H1 (cell line): ENCODE results near the gene PLEKHS1. TPM values are rescaled to one million over a fixed set of nuclear protein-coding genes. Genes with fewer than 3 reads are reported as not detected.

Source experiments
- CTCF ChIA-PET: fragments of 300-600 bp; sonication (Branson Sonifier 250); formaldehyde crosslinking; loops from one replicate; lab custom pipeline; 2021; ENCODE audit not compliant: partially characterized antibody; lab: Charles Lee
- POLR2A ChIA-PET: fragments of 300-600 bp; sonication (Branson Sonifier 250); formaldehyde crosslinking; loops from one replicate; lab custom pipeline; 2021; ENCODE audit warnings: inconsistent platforms; ENCODE audit not compliant: partially characterized antibody; lab: Charles Lee
- DNase-seq, 2 experiments: peaks; one replicate each; pipeline versions ENCODE4 v3.0.0 to v3.0.0-alpha.2; 2010 to 2022; ENCODE audit warnings: low spot score in 2 of 2, low read depth in 1 of 2, mixed read lengths in 1 of 2
- FAIRE-seq: peaks from 2 replicates; lab custom pipeline; 2011; peaks lifted over from hg19 to GRCh38; lab: Jason Lieb, UNC
- H2AFZ ChIP-seq: 2 replicates; pipeline ENCODE4 v1.8.1; 2012; ENCODE audit warnings: low read length, inconsistent platforms
- H2AK5ac ChIP-seq: 2 replicates; pipeline ENCODE4 v1.6.1; 2013; ENCODE audit warnings: low read depth, low read length
- H2BK120ac ChIP-seq: replicated peaks from 2 replicates; pipeline ENCODE3; 2013; ENCODE audit warnings: low read depth, low read length, inconsistent platforms
- H2BK12ac ChIP-seq: 2 replicates; pipeline ENCODE4 v1.6.1; 2013; ENCODE audit warnings: low read depth, low read length
- H2BK15ac ChIP-seq: 2 replicates; pipeline ENCODE4 v1.6.1; 2013; ENCODE audit warnings: low read length
- H2BK20ac ChIP-seq: 2 replicates; pipeline ENCODE4 v1.6.1; 2013; ENCODE audit warnings: low read length
- H2BK5ac ChIP-seq: 2 replicates; pipeline ENCODE4 v1.6.1; 2013; ENCODE audit warnings: low read depth, low read length
- H3K14ac ChIP-seq: 2 replicates; pipeline ENCODE4 v1.6.1; 2013; ENCODE audit warnings: inconsistent platforms; ENCODE audit not compliant: insufficient read length
- H3K18ac ChIP-seq: 2 replicates; pipeline ENCODE4 v1.6.1; 2013; ENCODE audit warnings: low read length; ENCODE audit errors: extremely low read depth
- H3K23ac ChIP-seq: 2 replicates; pipeline ENCODE4 v1.6.1; 2013; ENCODE audit warnings: inconsistent platforms; ENCODE audit not compliant: insufficient read length
- H3K23me2 ChIP-seq: 2 replicates; pipeline ENCODE4 v1.6.1; 2013; ENCODE audit warnings: low read depth, low read length
- H3K27ac ChIP-seq: 2 replicates; pipeline ENCODE4 v1.6.1; 2011; ENCODE audit warnings: low read depth, low read length, inconsistent platforms
- H3K27me3 ChIP-seq, 4 experiments: replicated peaks in 1 of 4; 1 replicate in 1 of 4; 2 replicates in 3 of 4; pipeline versions ENCODE4 v1.6.1 to v1.8.1; 2011 to 2013; ENCODE audit warnings: low read length in 3 of 4, mild to moderate bottlenecking in 3 of 4, inconsistent platforms in 2 of 4, mixed read lengths in 2 of 4, moderate library complexity in 1 of 4; ENCODE audit not compliant: control insufficient read depth in 3 of 4, insufficient read depth in 3 of 4; ENCODE audit errors: extremely low read depth in 1 of 4
- H3K36me3 ChIP-seq, 4 experiments: 2 replicates each; pipeline versions ENCODE4 v1.6.1 to v1.8.1; 2011 to 2013; ENCODE audit warnings: mild to moderate bottlenecking in 4 of 4, low read length in 3 of 4, moderate library complexity in 2 of 4, control low read depth in 1 of 4, inconsistent platforms in 1 of 4; ENCODE audit not compliant: insufficient read depth in 4 of 4, control insufficient read depth in 2 of 4
- H3K4ac ChIP-seq: replicated peaks from 2 replicates; pipeline ENCODE3; 2013; ENCODE audit warnings: low read length, low read depth, mixed read lengths, inconsistent platforms; ENCODE audit not compliant: insufficient read length
- H3K4me1 ChIP-seq, 4 experiments: replicated peaks in 1 of 4; 1 replicate in 1 of 4; 2 replicates in 3 of 4; pipeline versions ENCODE4 v1.6.1 to v1.8.1; 2011 to 2013; ENCODE audit warnings: low read length in 3 of 4, inconsistent platforms in 2 of 4, mixed read lengths in 1 of 4; ENCODE audit not compliant: insufficient read depth in 4 of 4, control insufficient read depth in 3 of 4
- H3K4me2 ChIP-seq, 2 experiments: 2 replicates each; pipeline versions ENCODE4 v1.6.1 to v1.8.1; 2011 to 2013; ENCODE audit warnings: low read depth in 2 of 2, low read length in 2 of 2, control low read depth in 1 of 2, inconsistent platforms in 1 of 2, mild to moderate bottlenecking in 1 of 2; ENCODE audit not compliant: insufficient read depth in 1 of 2
- H3K4me3 ChIP-seq, 4 experiments: fragments of 200-600, 300-600 bp in 1 of 4; sonication (generic), shearing (Covaris generic), sonication (Bioruptor Twin) in 1 of 4; 2 replicates each; pipeline versions ENCODE4 v1.5.1 to v1.8.1; 2011 to 2016; ENCODE audit warnings: low read length in 4 of 4, low read depth in 3 of 4, control low read depth in 2 of 4, inconsistent platforms in 2 of 4, mild to moderate bottlenecking in 2 of 4, mixed read lengths in 1 of 4, moderate library complexity in 1 of 4; ENCODE audit not compliant: insufficient read depth in 2 of 4; ENCODE audit errors: extremely low read depth in 1 of 4
- H3K56ac ChIP-seq: replicated peaks from 2 replicates; pipeline ENCODE3; 2013; ENCODE audit warnings: low read depth, mild to moderate bottlenecking, mixed read lengths, low read length, inconsistent platforms; ENCODE audit not compliant: insufficient read length
- H3K79me1 ChIP-seq: 2 replicates; pipeline ENCODE4 v1.6.1; 2013; ENCODE audit warnings: low read depth, low read length, control low read depth
- H3K79me2 ChIP-seq, 2 experiments: 2 replicates each; pipeline versions ENCODE4 v1.6.1 to v1.8.1; 2012 to 2013; ENCODE audit warnings: low read length in 2 of 2, mild to moderate bottlenecking in 2 of 2, inconsistent platforms in 1 of 2; ENCODE audit not compliant: insufficient read depth in 2 of 2, control insufficient read depth in 1 of 2
- H3K9ac ChIP-seq, 4 experiments: replicated peaks in 1 of 4; 1 replicate in 1 of 4; 2 replicates in 3 of 4; pipeline versions ENCODE4 v1.6.1 to v1.8.1; 2011 to 2013; ENCODE audit warnings: low read depth in 3 of 4, low read length in 3 of 4, control low read depth in 2 of 4, mild to moderate bottlenecking in 2 of 4, moderate library complexity in 2 of 4, inconsistent platforms in 1 of 4; ENCODE audit errors: extremely low read depth in 1 of 4
- H3K9me3 ChIP-seq, 2 experiments: 2 replicates each; pipeline versions ENCODE4 v1.6.1 to v1.8.1; 2012 to 2013; ENCODE audit warnings: mild to moderate bottlenecking in 2 of 2, moderate library complexity in 2 of 2, control low read depth in 1 of 2, inconsistent platforms in 1 of 2, low read depth in 1 of 2, low read length in 1 of 2, mixed read lengths in 1 of 2; ENCODE audit not compliant: insufficient read depth in 2 of 2
- H4K20me1 ChIP-seq, 2 experiments: replicated peaks in 1 of 2; 2 replicates each; pipeline versions ENCODE3 to v1.8.1; 2011 to 2013; ENCODE audit warnings: inconsistent platforms in 2 of 2, low read length in 2 of 2, mild to moderate bottlenecking in 1 of 2; ENCODE audit not compliant: insufficient read depth in 2 of 2, control insufficient read depth in 1 of 2
- H4K5ac ChIP-seq: 2 replicates; pipeline ENCODE4 v1.6.1; 2013; ENCODE audit warnings: low read length, low read depth, mixed read lengths, inconsistent platforms; ENCODE audit not compliant: insufficient read length
- H4K8ac ChIP-seq: 2 replicates; pipeline ENCODE4 v1.8.0; 2013; ENCODE audit warnings: mild to moderate bottlenecking, moderate library complexity, low read length, inconsistent platforms; ENCODE audit not compliant: insufficient read depth; ENCODE audit errors: extremely low read depth
- H4K91ac ChIP-seq: replicated peaks from 2 replicates; pipeline ENCODE3; 2013; ENCODE audit warnings: low read length, mixed read lengths, inconsistent platforms; ENCODE audit not compliant: insufficient read length
- BACH1 ChIP-seq: IDR thresholded peaks from 2 replicates; pipeline ENCODE4 v1.6.1; 2012; ENCODE audit warnings: low read length, improper control_type of control experiment
- BRCA1 ChIP-seq: IDR thresholded peaks from 2 replicates; pipeline ENCODE4 v1.6.1; 2012; ENCODE audit warnings: low read depth, low read length, improper control_type of control experiment
- CTBP2 ChIP-seq: IDR thresholded peaks from 2 replicates; pipeline ENCODE4 v1.7.0; 2011; ENCODE audit warnings: borderline replicate concordance, mild to moderate bottlenecking, moderate library complexity, mixed read lengths, low read length; ENCODE audit not compliant: insufficient read depth, insufficient read length
- EP300 ChIP-seq, 2 experiments: IDR thresholded peaks; 1 replicate in 1 of 2; 2 replicates in 1 of 2; pipeline ENCODE4 v1.6.1; 2011 to 2012; ENCODE audit warnings: low read depth in 2 of 2, low read length in 2 of 2, mild to moderate bottlenecking in 2 of 2, borderline replicate concordance in 1 of 2, inconsistent platforms in 1 of 2, moderate library complexity in 1 of 2
- EZH2 ChIP-seq: fragments of 200-600 bp; sonication (generic); IDR thresholded peaks from 2 replicates; pipeline ENCODE4 v1.7.1; 2012; ENCODE audit warnings: low read depth, mild to moderate bottlenecking, moderate library complexity, low read length, inconsistent platforms; ENCODE audit not compliant: severe bottlenecking
- HDAC6 ChIP-seq: IDR thresholded peaks from one replicate; pipeline ENCODE4 v1.7.1; 2012; ENCODE audit warnings: low read depth, mild to moderate bottlenecking, inconsistent platforms, low read length, moderate library complexity
- KDM4A ChIP-seq: IDR thresholded peaks from one replicate; pipeline ENCODE4 v1.7.1; 2012; ENCODE audit warnings: low read depth, mild to moderate bottlenecking, moderate library complexity, low read length, inconsistent platforms; ENCODE audit not compliant: severe bottlenecking
- NRF1 ChIP-seq: IDR thresholded peaks from 2 replicates; pipeline ENCODE4 v1.6.1; 2011; ENCODE audit warnings: mild to moderate bottlenecking, low read depth, low read length, improper control_type of control experiment
- RFX5 ChIP-seq: IDR thresholded peaks from 2 replicates; pipeline ENCODE4 v1.6.1; 2011; ENCODE audit warnings: low read depth, low read length, improper control_type of control experiment, borderline replicate concordance
- SIX5 ChIP-seq: IDR thresholded peaks from 2 replicates; pipeline ENCODE4 v1.6.1; 2011; ENCODE audit warnings: mild to moderate bottlenecking, low read depth, low read length
- SP1 ChIP-seq: IDR thresholded peaks from 2 replicates; pipeline ENCODE4 v1.6.1; 2011; ENCODE audit warnings: low read depth, low read length
- SP4 ChIP-seq: IDR thresholded peaks from 2 replicates; pipeline ENCODE4 v1.6.1; 2012; ENCODE audit warnings: low read length, inconsistent platforms
- TEAD4 ChIP-seq: IDR thresholded peaks from 2 replicates; pipeline ENCODE4 v1.6.1; 2012; ENCODE audit warnings: low read depth, low read length, inconsistent platforms, mixed read lengths
- YY1 ChIP-seq: IDR thresholded peaks from 2 replicates; pipeline ENCODE4 v1.6.1; 2011; ENCODE audit warnings: low read depth, mild to moderate bottlenecking, low read length
- ZNF274 ChIP-seq: IDR thresholded peaks from 2 replicates; pipeline ENCODE4 v1.7.0; 2012; ENCODE audit warnings: low read length, borderline replicate concordance; ENCODE audit errors: extremely low read depth
- WGBS, 2 experiments: shearing (Covaris generic) in 1 of 2; methylation state at CpG; one replicate each; pipeline versions ENCODE4 v1.1.6 to v1.1.7; 2013 to 2015; ENCODE audit warnings: low lambda C conversion rate in 2 of 2, mixed read lengths in 2 of 2, inconsistent platforms in 1 of 2, low coverage in 1 of 2, missing lambda C conversion rate in 1 of 2; ENCODE audit not compliant: insufficient replicate concordance in 2 of 2, insufficient coverage in 1 of 2, insufficient read length in 1 of 2; ENCODE audit errors: extremely low coverage in 1 of 2, missing lambda C conversion rate in 1 of 2; 5-methylcytosine and 5-hydroxymethylcytosine counted together
- polyA plus RNA-seq, 7 experiments: library from polyadenylated mRNA; depleted of rRNA in 3 of 7; stranded (reverse) in 5 of 7; unstranded in 2 of 7; fragments of >200 nt in 5 of 7; fragments of 200-250 nt in 2 of 7; gene quantifications; 1 replicate in 5 of 7; 2 replicates in 1 of 7; 4 replicates in 1 of 7; pipeline versions ENCODE4 v1.2.1 to v1.2.3, GENCODE V29; 2011 to 2013; ENCODE audit warnings: missing spikeins in 2 of 7, mixed read lengths in 2 of 7
- total RNA-seq: library from RNA; stranded (reverse); fragmentation: NEBNext Ultra II Directional; extraction: Animal tissue kit (Norgen Biotek cat#: 25700); gene quantifications from 2 replicates; pipeline ENCODE4 v1.2.1, GENCODE V29; 2021

The PLEKHS1 gene
- total and polyA plus RNA-seq, 2 of the 8 experiments (the other 6 are each of a cell fraction or from before 2014, with no cell fraction given) = not detected

DNA sequence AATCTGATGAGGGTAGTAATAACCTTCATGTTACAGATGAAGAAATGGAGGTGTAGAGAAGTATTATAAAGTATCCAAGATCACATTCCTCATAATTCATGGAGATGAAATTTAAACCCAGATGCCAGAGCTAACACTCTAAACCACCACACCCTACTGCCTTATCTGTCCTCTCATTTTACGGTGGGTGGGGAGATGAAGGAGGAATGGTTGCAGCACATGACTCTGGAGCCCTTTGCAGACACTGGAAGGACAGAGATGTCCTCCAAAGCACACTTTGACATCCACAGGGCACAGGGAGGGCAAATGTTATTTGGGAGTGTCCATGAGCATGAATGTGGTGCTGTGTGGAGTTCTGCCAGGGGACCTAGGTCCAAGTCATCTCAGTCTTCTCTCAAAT, 1.1 kb downstream of the PLEKHS1 start:
- no peak overlapping the region for H2BK15ac ChIP-seq
- no peaks in the 10 kb centered on the region for H4K20me1 ChIP-seq
- 100% methylated on average over 1 of the region's 1 CpG; no CpG with 5 or more reads in 1 of the 2 experiments for WGBS, 2 experiments
- TF ChIP-seq RFX5 (no peak), SP4 (no peak), YY1 (no peak), SP1 (no peak), BACH1 (no peak), HDAC6 (no peak), KDM4A (no peak), EP300 (IDR thresholded peaks at IDR 0.05; ENCODE audit: borderline replicate concordance in 1 of 2, low read depth in 2 of 2, low read length in 2 of 2) (no peak), EZH2 (no peak), BRCA1 (no peak), ZNF274 (no peak), CTBP2 (no peak), TEAD4 (no peak), NRF1 (no peak), SIX5 (no peak)
- DNase-seq (no peak), FAIRE-seq (no peak)
- H3K56ac ChIP-seq = no peak overlapping the region
- H2AK5ac ChIP-seq = no peak overlapping the region
- no peak overlapping the region; the same call in 1 of the 2 replicates for H2AFZ ChIP-seq
- H3K79me1 ChIP-seq = no peaks in the 10 kb centered on the region
- H3K79me2 ChIP-seq = no peaks in the 10 kb centered on the region
- H3K4me2 ChIP-seq = no peak overlapping the region
- H2BK20ac ChIP-seq = no peak overlapping the region
- H3K4me1 ChIP-seq = no peaks in the 10 kb centered on the region
- H3K14ac ChIP-seq = no peak overlapping the region
- no peak overlapping the region for H4K5ac ChIP-seq
- no peak overlapping the region for H3K27ac ChIP-seq
- no peak overlapping the region for H3K9ac ChIP-seq
- no peak overlapping the region for H2BK12ac ChIP-seq
- H4K8ac ChIP-seq = no peak overlapping the region
- H2BK120ac ChIP-seq = no peak overlapping the region
- no peaks in the 10 kb centered on the region for H3K9me3 ChIP-seq
- H3K18ac ChIP-seq = no peak overlapping the region
- H3K23ac ChIP-seq = no peak overlapping the region
- H3K23me2 ChIP-seq = no peaks in the 10 kb centered on the region
- POLR2A ChIA-PET = interaction anchor here (1.1 kb wide), 1 partner anchor 11 kb away, joined by 3 read pairs; no protein-coding TSS in a partner anchor
- H3K36me3 ChIP-seq = no peaks in the 10 kb centered on the region
- H4K91ac ChIP-seq = no peak overlapping the region
- H3K4me3 ChIP-seq = no peak overlapping the region
- H3K4ac ChIP-seq = no peak overlapping the region
- no peaks in the 10 kb centered on the region for H3K27me3 ChIP-seq
- CTCF ChIA-PET = interaction anchor here (0.6 to 2.7 kb wide), 5 partner anchors 11 to 427 kb away, joined by 3 to 5 read pairs (median 3); no protein-coding TSS in a partner anchor
- H2BK5ac ChIP-seq = no peak overlapping the region
